Neural progenitor cell (in vitro differentiated cells): ENCODE results near the gene ESYT2. TPM values are rescaled to one million over a fixed set of nuclear protein-coding genes. Genes with fewer than 3 reads are reported as not detected.
"Not testable (repeated sequence)": the region's sequence is repeated elsewhere in the genome, so short reads cannot be mapped to it uniquely, and the experiment has no call there.

Experiments
- DNase-seq: peaks from one replicate; pipeline ENCODE4 v3.0.0-alpha.2; 2016; ENCODE audit warnings: low spot score
- H2AFZ ChIP-seq: fragments of 200-600 bp; sonication (generic); replicated peaks from 2 replicates; pipeline ENCODE4 v1.6.1; 2016; ENCODE audit warnings: antibody characterized with exemption
- H3F3A ChIP-seq: fragments of 200-600 bp; sonication (generic); 2 replicates; pipeline ENCODE4 v1.6.1; 2016; ENCODE audit warnings: antibody characterized with exemption, low read depth
- H3K27ac ChIP-seq: fragments of 200-600 bp; sonication (generic); 2 replicates; pipeline ENCODE4 v1.5.1; 2016; ENCODE audit warnings: mild to moderate bottlenecking
- H3K27me3 ChIP-seq: fragments of 200-600 bp; sonication (generic); 2 replicates; pipeline ENCODE4 v1.6.1; 2016; ENCODE audit warnings: mild to moderate bottlenecking, moderate library complexity
- H3K36me3 ChIP-seq: fragments of 200-600 bp; sonication (generic); 2 replicates; pipeline ENCODE4 v1.5.1; 2016
- H3K4me1 ChIP-seq: fragments of 200-600 bp; sonication (generic); 2 replicates; pipeline ENCODE4 v1.6.1; 2016; ENCODE audit warnings: mixed run types
- H3K4me2 ChIP-seq: fragments of 200-600 bp; sonication (generic); 2 replicates; pipeline ENCODE4 v1.6.1; 2016
- H3K4me3 ChIP-seq: fragments of 200-600 bp; sonication (generic); 2 replicates; pipeline ENCODE4 v1.5.1; 2016
- H3K79me2 ChIP-seq: fragments of 200-600 bp; sonication (generic); 2 replicates; pipeline ENCODE4 v1.6.1; 2016; ENCODE audit warnings: low read depth
- H3K9ac ChIP-seq: fragments of 200-600 bp; sonication (generic); 2 replicates; pipeline ENCODE4 v1.6.1; 2016
- H3K9me3 ChIP-seq: fragments of 200-600 bp; sonication (generic); 2 replicates; pipeline ENCODE4 v1.5.1; 2016; ENCODE audit warnings: low read depth
- H4K20me1 ChIP-seq: fragments of 200-600 bp; sonication (generic); 2 replicates; pipeline ENCODE4 v1.6.1; 2016; ENCODE audit warnings: low read depth
- H3K27ac Mint-ChIP-seq: 3 replicates; pipeline ENCODE4 v1.8.0; 2021; ENCODE audit warnings: mixed read lengths
- H3K27me3 Mint-ChIP-seq: 2 replicates; pipeline ENCODE4 v1.8.0; 2022; ENCODE audit warnings: low read depth, mild to moderate bottlenecking, inconsistent platforms, moderate library complexity, mixed read lengths; ENCODE audit not compliant: insufficient read depth
- H3K36me3 Mint-ChIP-seq: 3 replicates; pipeline ENCODE4 v1.8.0; 2021; ENCODE audit warnings: mixed read lengths
- H3K4me1 Mint-ChIP-seq: 3 replicates; pipeline ENCODE4 v1.8.0; 2021; ENCODE audit warnings: mixed read lengths
- H3K4me3 Mint-ChIP-seq: 3 replicates; pipeline ENCODE4 v1.8.0; 2021; ENCODE audit warnings: mild to moderate bottlenecking, moderate library complexity, mixed read lengths
- H3K9me3 Mint-ChIP-seq: 3 replicates; pipeline ENCODE4 v1.8.0; 2020; ENCODE audit warnings: mixed read lengths
- CTCF ChIP-seq: fragments of 200-600 bp; sonication (generic); IDR thresholded peaks from 2 replicates; pipeline ENCODE4 v1.5.1; 2017; ENCODE audit warnings: antibody characterized with exemption, mild to moderate bottlenecking
- EZH2 ChIP-seq: fragments of 200-600 bp; sonication (generic); IDR thresholded peaks from 2 replicates; pipeline ENCODE4 v1.6.1; 2017; ENCODE audit warnings: antibody characterized with exemption, mild to moderate bottlenecking, moderate library complexity
- EZH2phosphoT487 ChIP-seq: fragments of 200-600 bp; sonication (generic); IDR thresholded peaks from 2 replicates; pipeline ENCODE4 v1.6.1; 2017; ENCODE audit warnings: antibody characterized with exemption
- total RNA-seq: library from RNA; depleted of rRNA; stranded (reverse); fragments of >200 nt; gene quantifications from 2 replicates; pipeline ENCODE4 v1.2.3, GENCODE V29; 2015; ENCODE audit warnings: low replicate concordance

ESYT2 gene
- total RNA-seq, 1 donor from 2014 or later: 33.4 TPM

- Mint-ChIP-seq H3K4me3 (no peak overlapping the region), H3K9me3 (no peaks in the 10 kb centered on the region), H3K27me3 (peaks cover 12% of the 10 kb centered on the region), H3K4me1 (peaks cover 7% of the 10 kb centered on the region), H3K36me3 (no peaks in the 10 kb centered on the region), H3K27ac (no peak overlapping the region)
- Histone ChIP-seq H3K79me2 (no peaks in the 10 kb centered on the region), H3K4me1 (no peaks in the 10 kb centered on the region), H3K4me2 (no peak overlapping the region), H3F3A (no peaks in the 10 kb centered on the region), H3K4me3 (no peak overlapping the region), H3K36me3 (no peaks in the 10 kb centered on the region), H3K27ac (no peak overlapping the region), H3K9ac (no peak overlapping the region), H2AFZ (no peak overlapping the region), H3K27me3 (no peaks in the 10 kb centered on the region), H3K9me3 (peaks cover 7% of the 10 kb centered on the region), H4K20me1 (no peaks in the 10 kb centered on the region)
- TF ChIP-seq EZH2 (no peak), EZH2phosphoT487 (no peak), CTCF (no peak)
- DNase-seq: no peak
Measured at GRCh38 chr7:158840604-158841003, 11.3 kb upstream of the ESYT2 start.

- not testable (repeated sequence) for H3K4me3 ChIP-seq, H3K9me3 ChIP-seq, H2AFZ ChIP-seq, H3K9me3 Mint-ChIP-seq, H3K4me3 Mint-ChIP-seq, H3K4me2 ChIP-seq, H3F3A ChIP-seq, DNase-seq, H3K27ac Mint-ChIP-seq, H4K20me1 ChIP-seq, H3K36me3 ChIP-seq, H3K36me3 Mint-ChIP-seq, H3K27me3 Mint-ChIP-seq, H3K27me3 ChIP-seq, H3K9ac ChIP-seq, H3K27ac ChIP-seq, H3K4me1 ChIP-seq, H3K79me2 ChIP-seq
- H3K4me1 Mint-ChIP-seq: peaks cover 13% of the 10 kb centered on the region
Measured at GRCh38 chr7:158839177-158839576, 9.9 kb upstream of the ESYT2 start.

DNA sequence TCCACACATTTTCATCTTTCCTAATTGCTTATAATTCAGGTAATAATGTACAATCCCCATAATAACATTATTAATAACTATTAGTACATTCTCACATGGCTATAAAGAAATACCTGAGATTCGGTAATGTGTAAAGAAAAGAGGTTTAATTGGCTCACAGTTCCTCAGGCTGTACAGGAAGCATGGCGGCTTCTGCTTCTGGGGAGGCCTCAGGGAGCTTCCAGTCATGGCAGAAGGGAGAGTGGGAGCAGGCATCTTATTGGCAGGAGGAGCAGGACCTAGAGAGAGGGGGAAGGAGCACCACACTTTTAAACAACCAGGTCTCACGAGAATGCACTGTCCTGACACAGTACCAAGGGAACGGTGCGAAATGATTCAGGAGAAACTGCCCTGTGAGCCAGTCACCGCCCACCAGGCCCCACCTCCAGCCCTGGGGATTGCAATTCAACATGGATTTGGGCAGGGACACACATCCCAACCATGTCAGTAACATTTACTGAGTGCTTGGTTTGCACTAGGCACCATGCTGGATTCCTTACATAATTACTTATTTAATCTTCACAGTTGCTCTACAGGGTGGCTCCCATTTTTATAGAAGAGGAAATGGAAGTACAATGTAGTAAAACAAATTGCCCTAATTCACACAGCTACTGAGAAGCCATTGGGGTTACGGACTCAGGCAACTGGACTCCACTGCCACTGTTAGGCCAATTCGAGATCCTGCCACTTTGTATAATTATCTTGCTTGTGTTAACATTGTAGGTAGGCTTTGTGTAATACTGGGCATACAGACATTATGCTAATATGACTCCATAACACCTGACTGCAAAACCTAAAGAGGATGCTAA lies 8.7 kb upstream of the ESYT2 start:
- Mint-ChIP-seq H3K27ac (no peak overlapping the region), H3K36me3 (no peaks in the 10 kb centered on the region), H3K27me3 (peaks cover 12% of the 10 kb centered on the region), H3K4me3 (no peak overlapping the region), H3K9me3 (peaks cover 3% of the 10 kb centered on the region), H3K4me1 (peaks cover 6% of the 10 kb centered on the region)
- Histone ChIP-seq H3K9me3 (no peaks in the 10 kb centered on the region), H3K4me2 (no peak overlapping the region), H2AFZ (no peak overlapping the region), H3K4me1 (no peaks in the 10 kb centered on the region), H3K36me3 (no peaks in the 10 kb centered on the region), H3K79me2 (no peaks in the 10 kb centered on the region), H3K4me3 (no peak overlapping the region), H3K27me3 (no peaks in the 10 kb centered on the region), H4K20me1 (no peaks in the 10 kb centered on the region), H3K27ac (no peak overlapping the region), H3K9ac (no peak overlapping the region), H3F3A (no peaks in the 10 kb centered on the region)
- no peak for DNase-seq
- TF ChIP-seq CTCF (no peak), EZH2phosphoT487 (no peak), EZH2 (no peak)

DNA sequence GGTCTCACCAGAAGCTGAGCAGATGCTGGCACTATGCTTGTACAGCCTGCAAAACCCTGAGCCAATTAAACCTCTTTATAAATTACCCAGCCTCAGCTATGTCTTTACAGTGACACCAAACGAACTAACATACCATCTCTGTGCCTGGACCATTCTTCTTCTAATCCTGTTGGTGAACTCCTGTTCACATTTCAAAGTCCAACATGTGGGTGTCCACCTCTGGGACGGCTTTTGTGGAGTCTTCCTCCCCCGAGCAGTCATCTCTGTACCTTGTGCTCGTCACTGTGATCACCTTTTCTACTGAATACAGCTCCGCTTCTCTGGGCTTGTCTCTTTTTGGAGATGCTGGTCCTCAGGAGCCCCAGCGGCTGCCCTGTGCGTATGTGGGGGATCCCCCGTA lies 7.4 kb upstream of the ESYT2 start:
- Histone ChIP-seq H3K36me3 (no peaks in the 10 kb centered on the region), H3K27me3 (no peaks in the 10 kb centered on the region), H3K9ac (no peak overlapping the region), H3K4me1 (no peaks in the 10 kb centered on the region), H3K9me3 (no peaks in the 10 kb centered on the region), H2AFZ (no peak overlapping the region), H3K4me2 (no peak overlapping the region), H3K79me2 (no peaks in the 10 kb centered on the region), H3F3A (no peaks in the 10 kb centered on the region), H3K27ac (no peak overlapping the region), H4K20me1 (no peaks in the 10 kb centered on the region), H3K4me3 (no peak overlapping the region)
- Mint-ChIP-seq H3K4me3 (no peak overlapping the region), H3K4me1 (peaks cover 6% of the 10 kb centered on the region), H3K27ac (no peak overlapping the region), H3K27me3 (peaks cover 5% of the 10 kb centered on the region), H3K36me3 (no peaks in the 10 kb centered on the region), H3K9me3 (peaks cover 3% of the 10 kb centered on the region)
- no peak for DNase-seq
- TF ChIP-seq EZH2phosphoT487 (no peak), EZH2 (no peak), CTCF (no peak)
